IMR-90 (cell line): ENCODE results near the gene NXPE4. TPM values are rescaled to one million over a fixed set of nuclear protein-coding genes. Genes with fewer than 3 reads are reported as not detected.
"Not testable (repeated sequence)": the region's sequence is repeated elsewhere in the genome, so short reads cannot be mapped to it uniquely, and the experiment has no call there.

Experiments
- ATAC-seq: fragments of 200-7000 bp; cut with Tn5 transposase; 2 replicates; pipeline ENCODE4 v1.9.1; 2020; ENCODE audit warnings: low read depth, mild to moderate bottlenecking, moderate library complexity
- BruUV-seq: library from RNA; stranded (reverse); fragments of 400-500 nt; replicated peaks from 2 replicates; lab custom pipeline; 2021; lab: Mats Ljungman, UMichigan
- CTCF ChIA-PET: fragments of 300-600 bp; formaldehyde crosslinking; extraction: SDS; loops from one replicate; lab custom pipeline; 2021; ENCODE audit warnings: antibody characterized with exemption; lab: Yijun Ruan, JAX
- POLR2A ChIA-PET: fragments of 300-600 bp; sonication (Branson Sonifier 250); formaldehyde crosslinking; loops from one replicate; lab custom pipeline; 2022; ENCODE audit warnings: antibody characterized with exemption; ENCODE audit not compliant: unreplicated experiment; lab: Charles Lee
- DNase-seq: peaks from one replicate; pipeline ENCODE4 v3.0.0; 2013
- H2AFZ ChIP-seq: replicated peaks from 2 replicates; pipeline ENCODE3; 2013; ENCODE audit warnings: low read length, mild to moderate bottlenecking; ENCODE audit not compliant: poor library complexity
- H2AK5ac ChIP-seq: 2 replicates; pipeline ENCODE4 v1.6.1; 2013; ENCODE audit warnings: low read depth, low read length, inconsistent platforms
- H2AK9ac ChIP-seq: replicated peaks from 2 replicates; pipeline ENCODE3; 2013; ENCODE audit warnings: mild to moderate bottlenecking, low read depth, low read length, moderate library complexity; ENCODE audit not compliant: poor library complexity
- H2BK120ac ChIP-seq: 2 replicates; pipeline ENCODE4 v1.6.1; 2013; ENCODE audit warnings: low read depth, low read length, inconsistent platforms
- H2BK15ac ChIP-seq: 3 replicates; pipeline ENCODE4 v1.6.1; 2013; ENCODE audit warnings: low read depth, low read length, inconsistent platforms
- H2BK20ac ChIP-seq: 2 replicates; pipeline ENCODE4 v1.6.1; 2013; ENCODE audit warnings: low read depth, mild to moderate bottlenecking, inconsistent platforms, low read length, moderate library complexity
- H2BK5ac ChIP-seq: 2 replicates; pipeline ENCODE4 v1.6.1; 2013; ENCODE audit warnings: mild to moderate bottlenecking, low read depth, low read length, inconsistent platforms; ENCODE audit not compliant: poor library complexity, severe bottlenecking
- H3K14ac ChIP-seq: replicated peaks from 2 replicates; pipeline ENCODE4 v1.6.1; 2013; ENCODE audit warnings: low read depth, low read length, inconsistent platforms
- H3K18ac ChIP-seq: 2 replicates; pipeline ENCODE4 v1.6.1; 2013; ENCODE audit warnings: low read depth, low read length, control low read depth
- H3K23ac ChIP-seq: 2 replicates; pipeline ENCODE4 v1.6.1; 2013; ENCODE audit warnings: low read depth, low read length, inconsistent platforms
- H3K27ac ChIP-seq: 2 replicates; pipeline ENCODE4 v1.5.1; 2013; ENCODE audit warnings: mild to moderate bottlenecking, control low read depth, low read length; ENCODE audit not compliant: insufficient read depth
- H3K27me3 ChIP-seq: 2 replicates; pipeline ENCODE4 v1.6.1; 2013; ENCODE audit warnings: low read length; ENCODE audit not compliant: control insufficient read depth, insufficient read depth
- H3K36me3 ChIP-seq: 2 replicates; pipeline ENCODE4 v1.6.1; 2013; ENCODE audit warnings: low read length, mixed read lengths; ENCODE audit not compliant: control insufficient read depth, insufficient read depth
- H3K4ac ChIP-seq: 2 replicates; pipeline ENCODE4 v1.6.1; 2013; ENCODE audit warnings: low read depth, low read length, inconsistent platforms
- H3K4me1 ChIP-seq: 2 replicates; pipeline ENCODE4 v1.6.1; 2013; ENCODE audit warnings: low read length, mixed read lengths; ENCODE audit not compliant: control insufficient read depth, insufficient read depth
- H3K4me2 ChIP-seq: 2 replicates; pipeline ENCODE4 v1.6.1; 2013; ENCODE audit warnings: low read depth, mild to moderate bottlenecking, control low read depth, low read length, moderate library complexity
- H3K4me3 ChIP-seq: 2 replicates; pipeline ENCODE4 v1.5.1; 2013; ENCODE audit warnings: low read depth, mild to moderate bottlenecking, control low read depth, low read length, moderate library complexity; ENCODE audit not compliant: insufficient read depth
- H3K56ac ChIP-seq: 2 replicates; pipeline ENCODE4 v1.6.1; 2013; ENCODE audit warnings: low read length, inconsistent platforms; ENCODE audit not compliant: insufficient read depth; ENCODE audit errors: extremely low read depth
- H3K79me1 ChIP-seq, 2 experiments: 2 replicates each; pipeline ENCODE4 v1.6.1; 2013; ENCODE audit warnings: low read length in 2 of 2, inconsistent platforms in 1 of 2, low read depth in 1 of 2
- H3K9ac ChIP-seq: 2 replicates; pipeline ENCODE4 v1.6.1; 2013; ENCODE audit warnings: low read depth, low read length, control low read depth
- H3K9me1 ChIP-seq: 2 replicates; pipeline ENCODE4 v1.6.1; 2013; ENCODE audit warnings: low read length, inconsistent platforms; ENCODE audit not compliant: insufficient read depth
- H3K9me3 ChIP-seq: 2 replicates; pipeline ENCODE4 v1.6.1; 2013; ENCODE audit warnings: low read length; ENCODE audit not compliant: control insufficient read depth, insufficient read depth
- H4K20me1 ChIP-seq: 2 replicates; pipeline ENCODE4 v1.6.1; 2013; ENCODE audit warnings: low read length, inconsistent platforms; ENCODE audit not compliant: insufficient read depth
- H4K5ac ChIP-seq: 2 replicates; pipeline ENCODE4 v1.6.1; 2013; ENCODE audit warnings: mild to moderate bottlenecking, low read depth, low read length, control low read depth
- H4K8ac ChIP-seq, 2 experiments: 2 replicates each; pipeline ENCODE4 v1.6.1; 2013; ENCODE audit warnings: low read depth in 2 of 2, low read length in 2 of 2, control low read depth in 1 of 2, inconsistent platforms in 1 of 2
- H4K91ac ChIP-seq: 2 replicates; pipeline ENCODE4 v1.6.1; 2013; ENCODE audit warnings: low read depth, low read length, inconsistent platforms; ENCODE audit not compliant: insufficient read depth
- WGBS, 2 experiments: methylation state at CpG; one replicate each; pipeline versions ENCODE4 v1.1.5 to v1.1.7; 2013; ENCODE audit warnings: missing lambda C conversion rate in 2 of 2; ENCODE audit not compliant: insufficient read length in 1 of 2; ENCODE audit errors: extremely low coverage in 2 of 2; 5-methylcytosine and 5-hydroxymethylcytosine counted together
- dilution Hi-C: fragments of 300-500 bp; cut with HindIII; formaldehyde crosslinking; loops from one replicate; pipeline ENCODE4 v1.14.3; 2018; ENCODE audit warnings: low sequenced_read_pairs; ENCODE audit not compliant: unreplicated experiment
- in situ Hi-C: fragments of 300-500 bp; cut with MboI; formaldehyde crosslinking; loops from 3 replicates; pipeline ENCODE4 v1.14.3; 2019; ENCODE audit warnings: low sequenced_read_pairs, inconsistent platforms, mixed read lengths
- intact Hi-C: fragments of 100-400 bp; cut with micrococcal nuclease; formaldehyde crosslinking; loops from 2 replicates; pipeline ENCODE4 v1.10.0; 2022
- polyA plus RNA-seq, 3 experiments: library from polyadenylated mRNA; depleted of rRNA; stranded (reverse); fragments of >200 nt; gene quantifications; 2 replicates each; pipeline ENCODE4 v1.2.3, GENCODE V29; 2012; ENCODE audit warnings: low replicate concordance in 1 of 3
- total RNA-seq: library from RNA; depleted of rRNA; stranded (reverse); fragments of >200 nt; gene quantifications from 2 replicates; pipeline ENCODE4 v1.2.3, GENCODE V29; 2012

The NXPE4 gene
- total and polyA plus RNA-seq, 2 of the 4 experiments (the other 2 are of a cell fraction) = not detected

DNA sequence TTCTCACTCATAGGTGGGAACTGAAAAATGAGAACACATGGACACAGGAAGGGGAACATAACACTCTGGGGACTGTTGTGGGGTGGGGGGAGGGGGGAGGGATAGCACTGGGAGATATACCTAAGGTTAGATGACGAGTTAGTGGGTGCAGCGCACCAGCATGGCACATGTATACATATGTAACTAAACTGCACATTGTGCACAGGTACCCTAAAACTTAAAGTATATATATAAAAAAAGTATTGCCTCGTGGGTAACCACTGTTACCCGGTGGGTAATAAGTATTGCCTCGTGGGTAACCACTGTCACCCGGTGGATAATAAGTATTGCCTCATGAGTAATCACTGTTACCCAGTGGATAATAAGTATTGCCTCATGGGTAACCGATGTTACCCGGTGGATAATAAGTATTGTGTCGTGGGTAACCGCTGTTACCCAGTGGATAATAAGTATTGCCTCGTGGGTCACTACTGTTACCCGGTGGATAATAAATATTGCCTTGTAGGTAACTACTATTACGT, 35.9 kb upstream of the NXPE4 start:
- ATAC-seq, BruUV-seq, H4K5ac ChIP-seq, H3K14ac ChIP-seq, H2BK20ac ChIP-seq, H3K9me1 ChIP-seq, H4K8ac ChIP-seq, intact Hi-C loops, H3K4ac ChIP-seq, POLR2A ChIA-PET, H3K9me3 ChIP-seq, H3K36me3 ChIP-seq, H3K27ac ChIP-seq, in situ Hi-C loops, H3K4me2 ChIP-seq, H3K4me1 ChIP-seq, H4K20me1 ChIP-seq, H2BK120ac ChIP-seq, H2BK5ac ChIP-seq, H2AK9ac ChIP-seq, CTCF ChIA-PET, H3K79me1 ChIP-seq, H2AK5ac ChIP-seq, H3K4me3 ChIP-seq, H3K27me3 ChIP-seq, H4K91ac ChIP-seq, H2AFZ ChIP-seq, H3K23ac ChIP-seq, H3K9ac ChIP-seq, H3K56ac ChIP-seq, DNase-seq, dilution Hi-C loops, H2BK15ac ChIP-seq, H3K18ac ChIP-seq: not testable (repeated sequence)
- WGBS, 2 experiments = no CpG with 5 or more reads among the region's 13 CpGs
